ENCODE measurements around the gene TTI1. TPM values are rescaled to one million over a fixed set of nuclear protein-coding genes. Genes with fewer than 3 reads are reported as not detected.

Gene TTI1
- total RNA-seq, 1 experiment from 2014 or later = 54.0 TPM

- Mint-ChIP-seq H3K27me3 (ENCODE audit: unreplicated experiment) (peaks cover 68% of the 10 kb centered on the region), H3K36me3 (ENCODE audit: insufficient read depth, unreplicated experiment) (no peaks in the 10 kb centered on the region), H3K4me1 (ENCODE audit: low read depth, unreplicated experiment) (no peaks in the 10 kb centered on the region), H3K27ac (ENCODE audit: unreplicated experiment) (no peak overlapping the region), H3K4me3 (ENCODE audit: low read depth, unreplicated experiment) (no peak overlapping the region), H3K9me3 (ENCODE audit: low read depth, unreplicated experiment) (no peaks in the 10 kb centered on the region)
- no peak for DNase-seq
- CTCF ChIA-PET = interaction anchor here (0.7 kb wide), 1 partner anchor 180 kb away, joined by 4 read pairs; no protein-coding TSS in a partner anchor
- BruUV-seq (replicated peaks) = no TSS peak
- no peak for TF ChIP-seq CTCF (IDR thresholded peaks at IDR 0.05; ENCODE audit: unreplicated experiment)
- intact Hi-C loops (cut with micrococcal nuclease; ENCODE audit: unreplicated experiment) = no loop called here
Measured at GRCh38 chr20:37936041-37936440, 97.2 kb downstream of the TTI1 start.

GRCh38 chr20:37935435-37935834 is 97.8 kb downstream of the TTI1 start:
- Mint-ChIP-seq H3K4me3 (ENCODE audit: low read depth, unreplicated experiment) (no peak overlapping the region), H3K36me3 (ENCODE audit: insufficient read depth, unreplicated experiment) (no peaks in the 10 kb centered on the region), H3K9me3 (ENCODE audit: low read depth, unreplicated experiment) (no peaks in the 10 kb centered on the region), H3K27me3 (ENCODE audit: unreplicated experiment) (peaks cover 68% of the 10 kb centered on the region), H3K27ac (ENCODE audit: unreplicated experiment) (no peak overlapping the region), H3K4me1 (ENCODE audit: low read depth, unreplicated experiment) (no peaks in the 10 kb centered on the region)
- CTCF ChIA-PET = no interaction called here
- no TSS peak for BruUV-seq (replicated peaks)
- no peak for TF ChIP-seq CTCF (IDR thresholded peaks at IDR 0.05; ENCODE audit: unreplicated experiment)
- intact Hi-C loops (cut with micrococcal nuclease; ENCODE audit: unreplicated experiment) = no loop called here
- DNase-seq = no peak

GRCh38 chr20:37934634-37935375 is 98.5 kb downstream of the TTI1 start:
- Mint-ChIP-seq H3K4me3 (ENCODE audit: low read depth, unreplicated experiment) (no peak overlapping the region), H3K4me1 (ENCODE audit: low read depth, unreplicated experiment) (no peaks in the 10 kb centered on the region), H3K27ac (ENCODE audit: unreplicated experiment) (no peak overlapping the region), H3K27me3 (ENCODE audit: unreplicated experiment) (peaks cover 68% of the 10 kb centered on the region), H3K9me3 (ENCODE audit: low read depth, unreplicated experiment) (no peaks in the 10 kb centered on the region), H3K36me3 (ENCODE audit: insufficient read depth, unreplicated experiment) (no peaks in the 10 kb centered on the region)
- no peak for TF ChIP-seq CTCF (IDR thresholded peaks at IDR 0.05; ENCODE audit: unreplicated experiment)
- no TSS peak for BruUV-seq (replicated peaks)
- intact Hi-C loops (cut with micrococcal nuclease; ENCODE audit: unreplicated experiment) = no loop called here
- CTCF ChIA-PET = no interaction called here
- no peak for DNase-seq

GRCh38 chr20:37933786-37934633 is 99.2 kb downstream of the TTI1 start:
- Mint-ChIP-seq H3K4me1 (ENCODE audit: low read depth, unreplicated experiment) (no peaks in the 10 kb centered on the region), H3K4me3 (ENCODE audit: low read depth, unreplicated experiment) (no peak overlapping the region), H3K36me3 (ENCODE audit: insufficient read depth, unreplicated experiment) (no peaks in the 10 kb centered on the region), H3K27ac (ENCODE audit: unreplicated experiment) (no peak overlapping the region), H3K27me3 (ENCODE audit: unreplicated experiment) (peaks cover 73% of the 10 kb centered on the region), H3K9me3 (ENCODE audit: low read depth, unreplicated experiment) (no peaks in the 10 kb centered on the region)
- DNase-seq = no peak
- no TSS peak for BruUV-seq (replicated peaks)
- CTCF ChIA-PET = no interaction called here
- intact Hi-C loops (cut with micrococcal nuclease; ENCODE audit: unreplicated experiment) = no loop called here
- no peak for TF ChIP-seq CTCF (IDR thresholded peaks at IDR 0.05; ENCODE audit: unreplicated experiment)

Other genes with a start within 250 kb of the TTI1 start
- gene VSTM2L, start 130.3 kb downstream of the TTI1 start, total RNA-seq (2022) = 0.71 and 2.8 TPM in 2 replicates
- 53.5 and 61.8 TPM in 2 replicates for gene RPRD1B, start 290 bp upstream of the TTI1 start, total RNA-seq (2022)
- 261 and 311 TPM in 2 replicates for gene TGM2, start 131.8 kb upstream of the TTI1 start, total RNA-seq (2022)
- not detected in 2 replicates for gene KIAA1755, start 227.3 kb upstream of the TTI1 start, total RNA-seq (2022)